ENCODE data around the gene DCAF11.

DCAF11 gene

DNA sequence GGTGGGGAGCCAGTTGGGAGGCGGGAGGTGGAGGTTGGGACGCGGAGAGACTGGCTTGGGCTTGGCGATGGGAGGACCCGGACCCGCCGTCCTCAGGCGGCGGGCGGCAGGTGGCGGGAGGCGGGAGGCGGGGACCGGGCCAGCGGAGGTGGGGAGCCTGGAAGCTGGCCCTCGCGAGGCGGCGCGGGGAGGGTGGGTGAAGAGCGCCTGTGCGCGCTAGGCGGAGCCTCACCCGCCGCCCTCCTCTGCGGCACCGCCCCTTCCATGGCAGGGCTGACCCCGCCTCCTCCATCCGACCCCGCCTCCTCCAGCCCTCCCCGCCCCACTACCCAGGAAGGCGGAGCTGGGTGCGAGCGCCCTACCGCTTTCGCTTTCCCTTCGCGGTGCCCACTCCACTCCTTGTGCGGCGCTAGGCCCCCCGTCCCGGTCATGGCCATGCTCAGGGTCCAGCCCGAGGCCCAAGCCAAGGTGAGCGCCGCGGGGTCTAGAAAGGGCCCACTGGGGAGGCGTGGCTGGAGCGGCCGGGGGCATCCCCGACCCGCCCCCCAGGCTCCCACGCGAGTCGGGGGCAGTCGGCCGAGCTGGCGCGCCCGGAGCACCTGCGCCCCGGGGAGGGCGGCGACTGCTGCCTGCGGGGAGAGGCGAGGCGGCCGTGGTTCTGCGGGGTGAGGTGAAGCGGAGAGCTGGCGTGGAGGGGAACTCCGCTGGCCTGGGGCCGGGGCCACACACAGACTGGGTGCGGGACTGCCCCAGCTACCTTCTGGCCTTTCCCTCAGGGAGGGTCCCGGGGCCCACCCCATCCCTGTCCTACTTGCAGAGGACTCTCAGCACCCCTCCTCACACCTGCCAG, 21.5 kb downstream of the DCAF11 start, which contains the start of gene PSME1 (continued):
- TF ChIP-seq ZNF223 (tag by site-specific recombination; IDR thresholded peaks at IDR 0.05) (no peak), ZNF394 (tag by site-specific recombination; IDR thresholded peaks at IDR 0.05; ENCODE audit: borderline replicate concordance) (no peak), ZNF488 (tag by site-specific recombination; IDR thresholded peaks at IDR 0.05) (no peak), ZNF837 (tag by site-specific recombination; IDR thresholded peaks at IDR 0.05) (no peak), ZNF76 (tag by site-specific recombination; IDR thresholded peaks at IDR 0.05; ENCODE audit: borderline replicate concordance, low read depth) (no peak; the same call in 1 of the 2 replicates), REPIN1 (tag by site-specific recombination; IDR thresholded peaks at IDR 0.05; ENCODE audit: low read depth) (no peak), KLF10 (tag by site-specific recombination; IDR thresholded peaks at IDR 0.05) (peak; percentile 89), ZNF544 (tag by site-specific recombination; IDR thresholded peaks at IDR 0.05) (no peak), PATZ1 (tag by site-specific recombination; IDR thresholded peaks at IDR 0.05) (peak; percentile 87), ZNF624 (tag by site-specific recombination; IDR thresholded peaks at IDR 0.05) (no peak), ZBTB7A (tag by site-specific recombination; IDR thresholded peaks at IDR 0.05; ENCODE audit: low read depth) (0 out of 2 replicates have a peak, but pooled peaks have one; percentile 14), ZNF202 (tag by site-specific recombination; IDR thresholded peaks at IDR 0.05; ENCODE audit: borderline replicate concordance) (no peak), ZNF791 (tag by site-specific recombination; IDR thresholded peaks at IDR 0.05) (no peak), ZNF658 (tag by site-specific recombination; IDR thresholded peaks at IDR 0.05) (no peak), SP7 (tag by site-specific recombination; IDR thresholded peaks at IDR 0.05) (no peak; the same call in 1 of the 2 replicates), HIC1 (tag by site-specific recombination; IDR thresholded peaks at IDR 0.05) (peak; percentile 65; the same call in 1 of the 2 replicates), ZNF473 (tag by site-specific recombination; IDR thresholded peaks at IDR 0.05) (no peak), ZNF843 (tag by site-specific recombination; IDR thresholded peaks at IDR 0.05) (no peak), GLI4 (tag by site-specific recombination; IDR thresholded peaks at IDR 0.05) (no peak), OSR2 (tag by site-specific recombination; IDR thresholded peaks at IDR 0.05) (no peak; the same call in 1 of the 2 replicates), ZNF114 (tag by site-specific recombination; IDR thresholded peaks at IDR 0.05) (no peak), ZNF2 (tag by site-specific recombination; IDR thresholded peaks at IDR 0.05) (no peak), ZNF350 (tag by site-specific recombination; IDR thresholded peaks at IDR 0.05) (no peak), ZNF623 (tag by site-specific recombination; IDR thresholded peaks at IDR 0.05) (no peak), ZNF362 (tag by site-specific recombination; IDR thresholded peaks at IDR 0.05) (no peak), ZNF391 (tag by site-specific recombination; IDR thresholded peaks at IDR 0.05; ENCODE audit: borderline replicate concordance, low read depth) (no peak), ZBTB26 (tag by site-specific recombination; optimal IDR thresholded peaks at IDR 0.05) (peak; percentile 58), ZBTB48 (tag by site-specific recombination; IDR thresholded peaks at IDR 0.05) (no peak; the same call in 1 of the 2 replicates), KLF7 (tag by site-specific recombination; IDR thresholded peaks at IDR 0.05; ENCODE audit: borderline replicate concordance) (no peak), ZNF48 (tag by site-specific recombination; IDR thresholded peaks at IDR 0.05) (no peak)
- TF ChIP-seq, protein P1, sequence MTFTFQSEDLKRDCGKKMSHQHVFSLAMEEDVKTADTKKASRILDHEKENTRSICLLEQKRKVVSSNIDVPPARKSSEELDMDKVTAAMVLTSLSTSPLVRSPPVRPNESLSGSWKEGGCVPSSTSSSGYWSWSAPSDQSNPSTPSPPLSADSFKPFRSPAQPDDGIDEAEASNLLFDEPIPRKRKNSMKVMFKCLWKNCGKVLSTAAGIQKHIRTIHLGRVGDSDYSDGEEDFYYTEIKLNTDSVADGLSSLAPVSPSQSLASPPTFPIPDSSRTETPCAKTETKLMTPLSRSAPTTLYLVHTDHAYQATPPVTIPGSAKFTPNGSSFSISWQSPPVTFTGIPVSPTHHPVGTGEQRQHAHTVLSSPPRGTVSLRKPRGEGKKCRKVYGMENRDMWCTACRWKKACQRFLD (tag by site-specific recombination; IDR thresholded peaks at IDR 0.05), result no peak
